HEK293 (cell line): ENCODE measurements around the gene RAP2A.

Source experiments
- CTCF ChIA-PET: fragments of 350-600 bp; formaldehyde crosslinking; extraction: SDS; loops from one replicate; lab custom pipeline; 2021; ENCODE audit warnings: antibody characterized with exemption; lab: Yijun Ruan, JAX
- POLR2A ChIA-PET: fragments of 300-600 bp; formaldehyde crosslinking; extraction: SDS; loops from one replicate; lab custom pipeline; 2020; ENCODE audit warnings: antibody characterized with exemption, inconsistent platforms; lab: Yijun Ruan, JAX
- H3K27ac ChIP-seq: fragments of 200-500 bp; sonication (Bioruptor generic); 2 replicates; pipeline ENCODE4 v1.5.1; 2014; ENCODE audit warnings: low read depth, low read length, control low read depth, inconsistent platforms; ENCODE audit errors: extremely low read depth
- H3K36me3 ChIP-seq, 2 experiments: fragments of 200-500 bp in 1 of 2; sonication (Bioruptor generic) in 1 of 2; 1 replicate in 1 of 2; 2 replicates in 1 of 2; pipeline ENCODE4 v1.5.1; 2014 to 2017; ENCODE audit warnings: inconsistent platforms in 2 of 2, low read length in 2 of 2; ENCODE audit not compliant: control insufficient read depth in 2 of 2, insufficient read depth in 1 of 2
- H3K4me1 ChIP-seq: fragments of 200-500 bp; sonication (Bioruptor generic); 2 replicates; pipeline ENCODE4 v1.5.1; 2014; ENCODE audit warnings: mild to moderate bottlenecking, low read length, inconsistent platforms; ENCODE audit not compliant: control insufficient read depth, insufficient read depth
- H3K4me3 ChIP-seq: 2 replicates; pipeline ENCODE4 v1.5.1; 2011; ENCODE audit warnings: low read depth, mild to moderate bottlenecking, control low read depth, low read length, moderate library complexity
- H3K9me3 ChIP-seq: fragments of 200-500 bp; sonication (Bioruptor generic); 2 replicates; pipeline ENCODE4 v1.5.1; 2014; ENCODE audit warnings: low read depth, low read length, inconsistent platforms; ENCODE audit not compliant: control insufficient read depth, insufficient read depth
- KLF10 ChIP-seq: fragments of 450-650 bp; IDR thresholded peaks from 2 replicates; pipeline ENCODE4 v1.5.1; 2018; ENCODE audit warnings: missing biosample characterization, mild to moderate bottlenecking, missing genetic modification characterization
- KLF17 ChIP-seq: fragments of 450-650 bp; formaldehyde crosslinking; IDR thresholded peaks from 2 replicates; pipeline ENCODE4 v1.5.1; 2016; ENCODE audit warnings: missing biosample characterization, missing genetic modification characterization
- WT1 ChIP-seq: fragments of 450-650 bp; formaldehyde crosslinking; IDR thresholded peaks from 2 replicates; pipeline ENCODE4 v1.5.1; 2016; ENCODE audit warnings: missing biosample characterization, missing genetic modification characterization
- ZBTB49 ChIP-seq: fragments of 450-650 bp; formaldehyde crosslinking; IDR thresholded peaks from 2 replicates; pipeline ENCODE4 v1.5.1; 2016; ENCODE audit warnings: missing biosample characterization, missing genetic modification characterization, low read depth
- ZBTB7A ChIP-seq: fragments of 450-650 bp; formaldehyde crosslinking; IDR thresholded peaks from 2 replicates; pipeline ENCODE4 v1.5.1; 2016; ENCODE audit warnings: low read depth, missing biosample characterization, missing genetic modification characterization
- ZFP69B ChIP-seq: fragments of 450-650 bp; formaldehyde crosslinking; IDR thresholded peaks from 2 replicates; pipeline ENCODE4 v1.5.1; 2016; ENCODE audit warnings: missing biosample characterization, missing genetic modification characterization
- ZNF266 ChIP-seq: fragments of 450-650 bp; formaldehyde crosslinking; IDR thresholded peaks from 2 replicates; pipeline ENCODE4 v1.5.1; 2016; ENCODE audit warnings: missing biosample characterization, missing genetic modification characterization, low read depth
- ZNF354C ChIP-seq: fragments of 450-650 bp; formaldehyde crosslinking; IDR thresholded peaks from 2 replicates; pipeline ENCODE4 v1.5.1; 2016; ENCODE audit warnings: missing biosample characterization, missing genetic modification characterization, low read depth, borderline replicate concordance
- ZNF391 ChIP-seq: fragments of 450-650 bp; formaldehyde crosslinking; IDR thresholded peaks from 2 replicates; pipeline ENCODE4 v1.5.1; 2016; ENCODE audit warnings: low read depth, missing biosample characterization, missing genetic modification characterization, borderline replicate concordance
- ZNF501 ChIP-seq: fragments of 450-650 bp; formaldehyde crosslinking; IDR thresholded peaks from 2 replicates; pipeline ENCODE4 v1.5.1; 2016; ENCODE audit warnings: missing biosample characterization, missing genetic modification characterization
- ZNF529 ChIP-seq: fragments of 450-650 bp; formaldehyde crosslinking; IDR thresholded peaks from 2 replicates; pipeline ENCODE4 v1.5.1; 2017; ENCODE audit warnings: missing genetic modification characterization, missing biosample characterization; ENCODE audit not compliant: insufficient replicate concordance
- ZNF558 ChIP-seq: fragments of 450-650 bp; formaldehyde crosslinking; IDR thresholded peaks from 2 replicates; pipeline ENCODE4 v1.5.1; 2016; ENCODE audit warnings: missing biosample characterization, missing genetic modification characterization
- ZNF561 ChIP-seq: fragments of 450-650 bp; IDR thresholded peaks from 2 replicates; pipeline ENCODE4 v1.5.1; 2018; ENCODE audit warnings: missing biosample characterization, missing genetic modification characterization, borderline replicate concordance
- ZNF654 ChIP-seq: fragments of 450-650 bp; formaldehyde crosslinking; IDR thresholded peaks from 2 replicates; pipeline ENCODE4 v1.5.1; 2016; ENCODE audit warnings: low read depth, missing biosample characterization, missing genetic modification characterization
- ZNF664 ChIP-seq: fragments of 450-650 bp; formaldehyde crosslinking; IDR thresholded peaks from 2 replicates; pipeline ENCODE4 v1.5.1; 2016; ENCODE audit warnings: missing biosample characterization, missing genetic modification characterization
- ZNF677 ChIP-seq: fragments of 450-650 bp; IDR thresholded peaks from 2 replicates; pipeline ENCODE4 v1.5.0; 2018; ENCODE audit warnings: missing biosample characterization, mild to moderate bottlenecking, missing genetic modification characterization, moderate library complexity
- ZNF747 ChIP-seq: fragments of 450-650 bp; formaldehyde crosslinking; IDR thresholded peaks from 2 replicates; pipeline ENCODE4 v1.5.1; 2016; ENCODE audit warnings: missing biosample characterization, missing genetic modification characterization
- ZNF776 ChIP-seq: fragments of 450-650 bp; formaldehyde crosslinking; IDR thresholded peaks from 2 replicates; pipeline ENCODE4 v1.5.0; 2017; ENCODE audit warnings: missing biosample characterization, missing genetic modification characterization, borderline replicate concordance
- ZNF777 ChIP-seq: fragments of 450-650 bp; formaldehyde crosslinking; IDR thresholded peaks from 2 replicates; pipeline ENCODE4 v1.5.1; 2017; ENCODE audit warnings: missing biosample characterization, missing genetic modification characterization, borderline replicate concordance
- TF ChIP-seq, protein P1 (sequence below): fragments of 450-650 bp; formaldehyde crosslinking; IDR thresholded peaks from 2 replicates; pipeline ENCODE4 v1.5.1; 2017; ENCODE audit warnings: missing biosample characterization, mild to moderate bottlenecking, missing genetic modification characterization, moderate library complexity
- TF ChIP-seq, protein P2 (sequence below): fragments of 450-650 bp; formaldehyde crosslinking; IDR thresholded peaks from 2 replicates; pipeline ENCODE4 v1.5.1; 2017; ENCODE audit warnings: missing biosample characterization, missing genetic modification characterization

Gene RAP2A

GRCh38 chr13:97515643-97516042 is 81.7 kb downstream of the RAP2A start:
- Histone ChIP-seq H3K36me3 (no peaks in the 10 kb centered on the region), H3K4me1 (no peaks in the 10 kb centered on the region), H3K4me3 (no peak overlapping the region), H3K9me3 (no peaks in the 10 kb centered on the region), H3K27ac (no peak overlapping the region)
- ChIA-PET CTCF (no interaction called here), POLR2A (no interaction called here)
- TF ChIP-seq WT1 (no peak), ZFP69B (tag by site-specific recombination) (no peak), ZNF654 (tag by site-specific recombination) (no peak), ZNF529 (tag by site-specific recombination) (no peak), KLF10 (tag by site-specific recombination) (no peak), ZNF677 (no peak), ZNF777 (tag by site-specific recombination) (no peak), ZNF664 (tag by site-specific recombination) (no peak), KLF17 (no peak), ZBTB7A (tag by site-specific recombination) (no peak), ZNF391 (tag by site-specific recombination) (no peak), ZNF558 (tag by site-specific recombination) (no peak)
- TF ChIP-seq, protein P1, sequence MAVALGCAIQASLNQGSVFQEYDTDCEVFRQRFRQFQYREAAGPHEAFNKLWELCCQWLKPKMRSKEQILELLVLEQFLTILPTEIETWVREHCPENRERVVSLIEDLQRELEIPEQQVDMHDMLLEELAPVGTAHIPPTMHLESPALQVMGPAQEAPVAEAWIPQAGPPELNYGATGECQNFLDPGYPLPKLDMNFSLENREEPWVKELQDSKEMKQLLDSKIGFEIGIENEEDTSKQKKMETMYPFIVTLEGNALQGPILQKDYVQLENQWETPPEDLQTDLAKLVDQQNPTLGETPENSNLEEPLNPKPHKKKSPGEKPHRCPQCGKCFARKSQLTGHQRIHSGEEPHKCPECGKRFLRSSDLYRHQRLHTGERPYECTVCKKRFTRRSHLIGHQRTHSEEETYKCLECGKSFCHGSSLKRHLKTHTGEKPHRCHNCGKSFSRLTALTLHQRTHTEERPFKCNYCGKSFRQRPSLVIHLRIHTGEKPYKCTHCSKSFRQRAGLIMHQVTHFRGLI (tag by site-specific recombination) = no peak

- TF ChIP-seq ZNF354C (tag by site-specific recombination) (no peak), ZNF501 (tag by site-specific recombination) (no peak), ZNF266 (tag by site-specific recombination) (no peak), ZNF747 (tag by site-specific recombination) (no peak), ZNF664 (tag by site-specific recombination) (no peak), ZNF561 (tag by site-specific recombination) (no peak), ZNF776 (tag by site-specific recombination) (no peak), ZBTB49 (tag by site-specific recombination) (no peak)
- TF ChIP-seq, protein P2, sequence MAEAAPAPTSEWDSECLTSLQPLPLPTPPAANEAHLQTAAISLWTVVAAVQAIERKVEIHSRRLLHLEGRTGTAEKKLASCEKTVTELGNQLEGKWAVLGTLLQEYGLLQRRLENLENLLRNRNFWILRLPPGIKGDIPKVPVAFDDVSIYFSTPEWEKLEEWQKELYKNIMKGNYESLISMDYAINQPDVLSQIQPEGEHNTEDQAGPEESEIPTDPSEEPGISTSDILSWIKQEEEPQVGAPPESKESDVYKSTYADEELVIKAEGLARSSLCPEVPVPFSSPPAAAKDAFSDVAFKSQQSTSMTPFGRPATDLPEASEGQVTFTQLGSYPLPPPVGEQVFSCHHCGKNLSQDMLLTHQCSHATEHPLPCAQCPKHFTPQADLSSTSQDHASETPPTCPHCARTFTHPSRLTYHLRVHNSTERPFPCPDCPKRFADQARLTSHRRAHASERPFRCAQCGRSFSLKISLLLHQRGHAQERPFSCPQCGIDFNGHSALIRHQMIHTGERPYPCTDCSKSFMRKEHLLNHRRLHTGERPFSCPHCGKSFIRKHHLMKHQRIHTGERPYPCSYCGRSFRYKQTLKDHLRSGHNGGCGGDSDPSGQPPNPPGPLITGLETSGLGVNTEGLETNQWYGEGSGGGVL (tag by site-specific recombination) = no peak
- H3K4me3 ChIP-seq = no peak overlapping the region
- POLR2A ChIA-PET = no interaction called here
- H3K27ac ChIP-seq = no peak overlapping the region
- no peaks in the 10 kb centered on the region for H3K36me3 ChIP-seq
- H3K4me1 ChIP-seq = no peaks in the 10 kb centered on the region
- CTCF ChIA-PET = no interaction called here
- H3K9me3 ChIP-seq = no peaks in the 10 kb centered on the region
Observed at GRCh38 chr13:97517967-97518366, 84.0 kb downstream of the RAP2A start.
